AG10803 (cell line): ENCODE measurements around the gene ARHGAP26.

Experiments used
- DNase-seq: peaks from one replicate; pipeline ENCODE4 v3.0.0; 2010; ENCODE audit warnings: low read depth
- H3K4me3 ChIP-seq: 2 replicates; pipeline ENCODE4 v1.5.1; 2011; ENCODE audit warnings: mild to moderate bottlenecking, low read length, control low read depth
- CTCF ChIP-seq: conservative IDR thresholded peaks from 2 replicates; pipeline ENCODE4 v1.5.1; 2011; ENCODE audit warnings: mild to moderate bottlenecking, low read length, control low read depth, inconsistent platforms

Gene ARHGAP26

GRCh38 chr5:142803428-142804125, 33.4 kb downstream of the ARHGAP26 start:
- peak; percentile 45 for DNase-seq
- no peak for TF ChIP-seq CTCF
- no peak overlapping the region for H3K4me3 ChIP-seq

- no peak for TF ChIP-seq CTCF
- H3K4me3 ChIP-seq = no peak overlapping the region
- DNase-seq = no peak
Measured at GRCh38 chr5:142805339-142805738, 35.2 kb downstream of the ARHGAP26 start.

- no peak for TF ChIP-seq CTCF
- DNase-seq = no peak
- H3K4me3 ChIP-seq = no peak overlapping the region
Measured at GRCh38 chr5:142806841-142807267, 36.7 kb downstream of the ARHGAP26 start.

DNA sequence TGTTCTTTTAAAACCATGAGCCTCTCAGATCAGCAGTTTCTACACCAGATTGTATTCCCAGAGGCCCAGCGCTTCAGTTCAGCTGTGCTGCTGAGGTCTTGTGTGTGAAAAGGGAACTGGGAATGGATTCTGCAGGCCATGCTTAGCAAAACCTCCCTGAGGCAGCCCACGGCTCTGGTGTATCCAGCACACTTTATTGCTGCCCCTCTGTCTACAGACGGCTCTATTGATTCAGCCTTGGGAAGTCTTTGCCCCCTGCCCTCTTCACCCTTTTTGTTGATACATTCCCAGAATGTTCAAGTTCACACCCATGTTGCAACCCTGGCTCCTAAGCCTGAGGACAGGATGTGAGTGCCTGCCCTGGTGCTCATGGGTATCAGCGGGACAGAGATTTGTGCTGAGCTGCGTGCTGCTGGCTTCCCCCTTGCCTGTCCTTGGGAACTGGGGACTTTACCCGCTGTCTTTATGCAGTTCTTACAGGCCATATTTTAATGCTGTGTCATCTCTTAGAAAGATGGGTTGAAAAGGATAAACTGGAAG, 37.3 kb downstream of the ARHGAP26 start:
- no peak for TF ChIP-seq CTCF
- DNase-seq = no peak
- H3K4me3 ChIP-seq = no peak overlapping the region

- DNase-seq = no peak
- TF ChIP-seq CTCF = no peak
- H3K4me3 ChIP-seq = no peak overlapping the region
Measured at GRCh38 chr5:142808878-142809598, 38.9 kb downstream of the ARHGAP26 start.

DNA sequence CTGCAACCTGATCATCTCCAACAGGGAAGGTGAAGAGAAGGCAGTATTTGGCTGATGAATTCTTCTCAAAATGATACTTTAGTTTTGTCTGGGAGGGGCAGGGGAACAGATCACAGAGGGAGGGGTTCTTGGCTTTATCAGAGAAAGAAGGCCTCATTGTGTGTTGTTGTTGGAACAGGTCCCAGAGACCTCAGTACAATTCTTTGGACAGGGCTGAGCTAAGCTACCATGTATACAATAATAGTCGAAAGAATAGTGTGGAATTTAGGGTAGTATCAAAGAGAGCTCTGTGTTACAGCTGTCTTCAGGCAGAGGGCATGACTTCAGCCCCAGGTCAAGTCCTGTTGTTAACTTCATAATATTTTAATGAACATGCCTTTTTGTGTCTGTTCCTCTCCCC, 39.9 kb downstream of the ARHGAP26 start:
- no peak for TF ChIP-seq CTCF
- no peak for DNase-seq
- H3K4me3 ChIP-seq = no peak overlapping the region

DNA sequence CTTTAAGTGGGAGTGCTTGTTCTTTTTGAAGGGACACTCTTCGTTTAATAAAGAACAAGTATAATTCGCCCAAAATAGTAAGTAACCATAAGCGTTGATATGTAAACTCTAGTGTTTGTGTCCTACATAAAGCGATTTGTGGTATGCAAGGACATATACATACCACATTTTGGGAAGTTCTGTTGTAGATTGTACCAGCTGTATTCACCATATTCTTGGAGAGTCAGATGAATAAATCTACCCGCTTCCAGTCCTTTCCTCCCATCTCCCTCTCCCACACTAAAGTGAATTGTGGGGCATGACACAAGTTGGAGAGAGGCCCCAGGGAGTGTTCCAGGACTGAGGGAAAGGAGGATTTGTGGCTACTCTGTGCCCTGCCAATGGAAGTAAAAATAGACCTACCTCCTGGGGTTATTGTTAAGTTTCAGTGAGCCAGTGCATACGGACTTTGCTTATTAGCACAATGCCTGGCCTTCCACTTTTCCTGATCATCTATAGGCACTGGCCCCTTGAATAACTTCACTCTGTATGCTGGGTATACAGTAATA, 40.6 kb downstream of the ARHGAP26 start:
- H3K4me3 ChIP-seq = no peak overlapping the region
- no peak for TF ChIP-seq CTCF
- no peak for DNase-seq
